Fibroblast of skin of left quadriceps (primary cell): ENCODE data around the gene LAMA5.

Experiments
- DNase-seq, 2 experiments: peaks; one replicate each; pipeline ENCODE4 v3.0.0-alpha.2; 2013; ENCODE audit warnings: low read depth in 2 of 2

LAMA5 gene

GRCh38 chr20:62287759-62288534 is 79.2 kb downstream of the LAMA5 start:
- no peak for DNase-seq

- DNase-seq, result no peak
These were observed 80.0 kb downstream of the LAMA5 start for GRCh38 chr20:62287129-62287528.

GRCh38 chr20:62286493-62287064 is 80.5 kb downstream of the LAMA5 start:
- DNase-seq, result no peak

DNA sequence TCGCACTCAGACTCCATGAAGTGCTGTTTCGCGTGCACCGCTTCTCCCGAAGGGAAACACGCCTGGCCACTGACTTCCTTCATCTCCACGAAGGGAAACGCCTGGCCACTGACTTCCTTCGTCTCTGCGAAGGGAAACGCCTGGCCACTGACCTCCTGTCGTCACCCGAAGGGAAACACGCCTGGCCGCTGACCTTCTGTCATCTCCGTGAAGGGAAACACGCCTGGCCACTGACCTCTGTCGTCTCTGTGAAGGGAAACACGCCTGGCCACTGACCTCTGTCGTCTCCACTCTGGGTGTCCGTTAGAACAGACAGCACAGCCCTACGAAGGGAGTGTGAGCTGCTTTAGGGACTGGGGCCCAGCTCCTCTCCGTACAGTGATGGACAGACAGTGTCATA is 81.4 kb downstream of the LAMA5 start:
- no peak for DNase-seq

GRCh38 chr20:62285151-62285550 is 82.0 kb downstream of the LAMA5 start:
- no peak for DNase-seq

- DNase-seq, result no peak
These were observed 82.7 kb downstream of the LAMA5 start for GRCh38 chr20:62284448-62284847.

GRCh38 chr20:62282877-62283503 is 84.1 kb downstream of the LAMA5 start:
- no peak for DNase-seq

DNA sequence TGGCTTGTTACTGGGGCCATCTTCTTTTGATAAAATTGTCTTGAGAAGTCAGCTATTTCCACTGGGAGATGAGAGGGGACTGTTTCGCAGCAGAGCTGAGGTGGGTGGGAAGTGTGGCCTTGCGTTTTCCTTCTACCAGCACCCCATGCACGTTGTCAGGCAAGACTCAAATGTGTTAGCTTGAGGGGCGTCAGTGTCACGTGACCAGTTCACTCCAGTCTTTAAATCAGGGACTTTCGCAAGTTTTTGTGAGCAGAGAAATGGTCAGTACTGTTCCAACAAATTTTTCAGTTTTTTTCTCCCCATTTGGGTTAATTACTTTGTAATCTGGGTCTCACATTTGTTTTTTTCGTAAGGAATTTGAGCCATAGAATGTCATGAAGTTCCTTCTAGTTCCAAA is 85.0 kb downstream of the LAMA5 start:
- no peak for DNase-seq

- no peak for DNase-seq
These were observed 85.8 kb downstream of the LAMA5 start for GRCh38 chr20:62281161-62281933.

- DNase-seq, result no peak
These were observed 86.8 kb downstream of the LAMA5 start for GRCh38 chr20:62280303-62280702.

- no peak for DNase-seq
These were observed 89.9 kb downstream of the LAMA5 start for GRCh38 chr20:62277253-62277652.

DNA sequence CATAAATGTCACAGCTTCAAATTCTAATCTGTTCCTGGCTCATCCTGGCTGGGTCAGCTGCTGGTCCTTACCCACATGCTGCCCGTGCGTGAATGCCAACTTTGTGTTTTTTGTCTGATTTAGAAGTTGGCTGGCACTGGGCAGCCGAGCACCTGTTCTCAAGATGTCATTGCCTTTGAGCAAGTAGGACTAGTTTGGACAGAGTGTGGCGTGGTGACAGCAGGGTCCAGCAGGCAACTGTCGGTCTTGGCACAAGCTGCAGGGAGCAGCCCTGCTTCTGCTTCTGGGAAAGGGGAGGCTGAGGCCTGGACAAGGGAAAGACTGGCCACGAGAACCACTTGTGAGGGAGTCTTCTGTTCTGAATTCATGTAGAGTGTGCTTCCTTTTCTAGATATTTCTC is 90.7 kb downstream of the LAMA5 start:
- no peak for DNase-seq

DNA sequence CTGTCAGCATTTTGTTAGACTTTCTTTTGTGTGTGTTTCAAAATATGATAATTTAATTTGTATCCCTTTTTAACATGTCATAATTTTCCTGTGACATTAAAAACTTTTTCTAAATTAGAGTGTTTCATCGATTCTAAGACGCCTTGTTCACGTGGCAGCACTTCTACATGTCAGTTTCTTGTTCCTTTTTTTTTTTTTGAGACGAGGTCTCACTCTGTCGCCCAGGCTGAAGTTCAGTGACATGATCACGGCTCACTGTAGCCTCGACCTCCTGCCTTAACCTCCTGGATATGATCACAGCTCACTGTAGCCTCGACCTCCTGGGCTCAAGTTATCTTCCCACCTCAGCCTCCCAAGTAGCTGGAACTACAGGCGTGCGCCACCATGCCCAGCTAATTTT is 91.9 kb downstream of the LAMA5 start:
- no peak for DNase-seq

- no peak for DNase-seq
These were observed 92.7 kb downstream of the LAMA5 start for GRCh38 chr20:62274332-62274950.

DNA sequence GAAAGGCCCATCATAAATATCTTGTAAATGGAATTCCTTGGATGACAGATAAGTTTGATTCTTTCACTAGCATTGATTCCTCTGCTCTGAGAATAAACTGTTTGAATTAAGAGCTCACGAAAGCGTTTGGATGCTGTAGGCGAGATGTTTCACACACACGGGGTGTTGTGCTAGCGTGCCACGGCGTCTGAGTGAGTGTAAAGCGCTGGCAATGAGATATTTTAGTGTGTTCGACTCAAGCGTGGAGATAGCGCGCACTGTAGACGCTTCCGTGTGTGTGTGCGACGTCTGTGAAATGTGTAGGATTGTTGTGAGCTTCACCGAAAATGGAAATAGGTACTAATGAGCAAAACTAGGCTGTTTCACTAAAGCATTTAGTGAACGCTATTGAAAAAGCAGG is 93.7 kb downstream of the LAMA5 start:
- DNase-seq, result no peak

- no peak for DNase-seq
These were observed 94.9 kb downstream of the LAMA5 start for GRCh38 chr20:62272200-62272599.

GRCh38 chr20:62269871-62270270 is 97.2 kb downstream of the LAMA5 start:
- DNase-seq, result no peak

DNA sequence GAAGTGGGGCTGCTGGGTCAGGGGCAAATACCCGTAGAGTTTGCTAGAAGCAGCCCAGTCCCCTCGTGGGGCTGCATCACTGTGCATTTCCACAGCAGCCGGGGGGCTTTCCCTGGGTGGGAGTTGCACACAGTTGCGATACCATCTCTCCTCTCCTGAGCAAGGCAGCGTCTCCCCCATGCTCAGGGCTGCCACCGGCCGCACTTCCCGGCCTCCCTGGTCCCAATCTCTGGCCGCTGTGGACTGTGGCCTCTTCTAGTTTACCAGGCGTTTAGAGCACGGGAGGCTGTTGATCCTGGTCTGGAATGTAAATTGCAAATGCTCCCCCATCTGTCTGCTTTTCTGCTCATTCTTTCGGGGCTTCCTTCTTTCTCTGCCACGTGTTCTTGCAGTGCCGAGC is 97.7 kb downstream of the LAMA5 start:
- no peak for DNase-seq

- DNase-seq, result no peak
These were observed 98.7 kb downstream of the LAMA5 start for GRCh38 chr20:62268228-62268900.

DNA sequence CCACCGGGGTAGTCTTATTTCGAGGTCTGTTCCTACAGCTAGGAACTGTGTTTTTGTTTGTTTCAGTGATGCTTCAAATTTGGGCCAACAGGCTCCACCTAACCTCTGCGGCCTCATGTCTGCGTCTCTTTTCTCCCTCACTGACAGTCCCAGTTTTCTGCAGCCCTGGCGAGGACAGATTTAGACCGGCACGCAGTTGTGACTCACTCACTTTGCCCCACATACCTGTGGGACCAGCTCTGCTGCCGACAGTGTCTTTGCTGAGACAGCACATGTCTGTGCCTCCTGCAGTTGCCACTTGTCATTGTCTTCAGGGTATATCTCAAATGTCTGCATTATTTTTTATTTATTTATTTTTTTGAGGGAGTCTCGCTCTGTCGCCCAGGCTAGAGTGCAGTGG is 99.6 kb downstream of the LAMA5 start:
- no peak for DNase-seq

DNA sequence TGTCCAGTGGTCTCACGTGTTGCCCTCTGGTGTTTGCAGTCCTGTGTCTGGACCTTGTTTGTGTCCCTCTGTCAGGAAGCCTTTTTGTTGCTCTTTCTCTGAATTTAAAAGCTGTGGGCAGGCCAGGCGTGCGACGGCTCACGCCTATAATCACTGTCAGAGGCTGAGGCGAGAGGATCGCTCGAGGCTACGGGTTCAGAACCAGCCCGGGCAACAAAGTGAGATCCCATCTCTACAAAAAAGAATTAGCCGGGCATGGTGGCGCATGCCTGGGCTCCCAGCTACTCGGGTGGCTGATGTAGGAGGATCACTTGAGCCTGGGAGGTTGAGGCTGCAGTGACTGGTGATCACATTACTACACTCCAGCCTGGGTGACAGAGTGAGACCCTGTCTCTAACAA is 100.3 kb downstream of the LAMA5 start:
- DNase-seq, result no peak
